GM12878 (cell line): ENCODE measurements around the gene CDCA7L. TPM values are rescaled to one million over a fixed set of nuclear protein-coding genes. Genes with fewer than 3 reads are reported as not detected.

Experiments
- CEBPB ChIP-seq, 2 experiments: fragments of 150-350 bp in 1 of 2; IDR thresholded peaks; 2 replicates each; pipeline ENCODE4 v1.6.1; 2012 to 2014; ENCODE audit warnings: low read depth in 2 of 2, low read length in 2 of 2, borderline replicate concordance in 1 of 2, inconsistent platforms in 1 of 2
- EED ChIP-seq: sonication (generic); IDR thresholded peaks from 2 replicates; pipeline ENCODE4 v1.6.1; 2016; ENCODE audit warnings: antibody characterized with exemption, low read depth
- FOXK2 ChIP-seq: fragments of 450-650 bp; IDR thresholded peaks from 2 replicates; pipeline ENCODE4 v1.6.1; 2017; ENCODE audit warnings: mild to moderate bottlenecking, moderate library complexity
- IKZF2 ChIP-seq, 2 experiments: fragments of 450-650 bp; IDR thresholded peaks; 2 replicates each; pipeline ENCODE4 v1.6.1; 2017; ENCODE audit warnings: mild to moderate bottlenecking in 2 of 2, moderate library complexity in 2 of 2
- JUNB ChIP-seq: IDR thresholded peaks from 2 replicates; pipeline ENCODE4 v1.6.1; 2016; ENCODE audit warnings: antibody characterized with exemption, mild to moderate bottlenecking
- RUNX3 ChIP-seq: IDR thresholded peaks from 2 replicates; pipeline ENCODE4 v1.6.1; 2012; ENCODE audit warnings: low read length, inconsistent platforms
- polyA plus RNA-seq, 11 experiments: library from polyadenylated mRNA; depleted of rRNA in 4 of 11; unstranded in 6 of 11; stranded (reverse) in 5 of 11; fragments of >200 nt; fragmentation: Nextera tagmentation in 4 of 11; fragmentation: Illumina TruSeq in 1 of 11; extraction: Ambion mirVana in 4 of 11; extraction: Trizol in 1 of 11; gene quantifications; 1 replicate in 1 of 11; 2 replicates in 10 of 11; pipeline versions ENCODE4 v1.2.1 to v1.2.3, GENCODE V29; 2011 to 2016; ENCODE audit warnings: inconsistent platforms in 2 of 11, missing spikeins in 2 of 11, low read depth in 1 of 11
- total RNA-seq, 4 experiments: library from RNA; depleted of rRNA in 3 of 4; stranded (reverse); fragments of >200 nt in 3 of 4; fragmentation: Illumina TruSeq in 1 of 4; extraction: Trizol in 1 of 4; gene quantifications; 2 replicates each; pipeline versions ENCODE4 v1.2.1 to v1.2.3, GENCODE V29; 2013 to 2021
- TF ChIP-seq, protein P1 (sequence below): fragments of 450-650 bp; formaldehyde crosslinking; IDR thresholded peaks from 2 replicates; pipeline ENCODE4 v1.4.0; 2020; ENCODE audit warnings: mild to moderate bottlenecking, moderate library complexity
- TF ChIP-seq, protein P2 (sequence below): fragments of 450-650 bp; IDR thresholded peaks from 2 replicates; pipeline ENCODE4 v1.6.1; 2017; ENCODE audit warnings: mild to moderate bottlenecking, moderate library complexity
- TF ChIP-seq, protein P3 (sequence below): fragments of 450-650 bp; conservative IDR thresholded peaks from 2 replicates; pipeline ENCODE4 v1.6.1; 2017; ENCODE audit warnings: mild to moderate bottlenecking, moderate library complexity
- TF ChIP-seq, protein P4 (sequence below): fragments of 450-650 bp; formaldehyde crosslinking; IDR thresholded peaks from 2 replicates; pipeline ENCODE4 v1.5.0; 2022; ENCODE audit warnings: mild to moderate bottlenecking, missing genetic modification characterization
- TF ChIP-seq, protein P5 (sequence below): IDR thresholded peaks from 2 replicates; pipeline ENCODE4 v1.6.1; 2012; ENCODE audit warnings: mild to moderate bottlenecking, low read depth, low read length

Gene CDCA7L
- total and polyA plus RNA-seq, 10 of the 15 experiments (the other 5 are each of a cell fraction or from before 2014, with no cell fraction given) = 30.3 to 92.2 (median 68.5) TPM

DNA sequence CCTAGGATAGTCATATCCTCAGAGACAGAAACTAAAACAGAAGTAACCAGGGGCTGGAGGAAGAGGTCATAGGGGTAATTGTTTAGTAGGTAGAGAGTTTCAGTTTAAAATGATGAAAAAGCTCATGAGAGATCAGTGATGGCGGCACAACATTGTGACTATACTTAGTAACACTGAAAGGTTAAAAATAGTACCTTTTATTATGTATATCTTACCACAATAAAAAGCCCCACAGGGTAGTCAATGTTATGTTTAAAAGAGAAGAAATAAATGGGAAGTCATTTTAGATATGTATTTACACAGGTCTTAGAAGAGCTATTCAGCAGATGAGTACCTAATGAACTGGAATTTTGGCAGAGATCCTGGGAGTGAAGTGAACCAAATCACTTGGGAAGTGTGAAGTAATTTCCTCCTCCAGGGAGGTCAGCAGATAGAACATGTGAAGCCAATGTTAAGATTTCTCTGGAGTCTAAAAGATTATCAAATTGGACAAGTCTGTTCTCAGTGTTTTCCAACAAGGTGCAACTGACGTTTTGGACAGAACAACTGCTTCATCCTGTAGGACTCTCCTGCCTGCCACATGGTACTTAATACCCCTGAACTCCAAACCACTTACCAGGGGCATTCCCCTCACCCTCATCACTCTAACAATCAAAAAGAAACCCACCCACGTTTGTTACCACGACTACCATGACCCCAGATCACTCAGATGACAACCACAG lies 6.4 kb downstream of the CDCA7L start (continued):
- TF ChIP-seq, protein P1, sequence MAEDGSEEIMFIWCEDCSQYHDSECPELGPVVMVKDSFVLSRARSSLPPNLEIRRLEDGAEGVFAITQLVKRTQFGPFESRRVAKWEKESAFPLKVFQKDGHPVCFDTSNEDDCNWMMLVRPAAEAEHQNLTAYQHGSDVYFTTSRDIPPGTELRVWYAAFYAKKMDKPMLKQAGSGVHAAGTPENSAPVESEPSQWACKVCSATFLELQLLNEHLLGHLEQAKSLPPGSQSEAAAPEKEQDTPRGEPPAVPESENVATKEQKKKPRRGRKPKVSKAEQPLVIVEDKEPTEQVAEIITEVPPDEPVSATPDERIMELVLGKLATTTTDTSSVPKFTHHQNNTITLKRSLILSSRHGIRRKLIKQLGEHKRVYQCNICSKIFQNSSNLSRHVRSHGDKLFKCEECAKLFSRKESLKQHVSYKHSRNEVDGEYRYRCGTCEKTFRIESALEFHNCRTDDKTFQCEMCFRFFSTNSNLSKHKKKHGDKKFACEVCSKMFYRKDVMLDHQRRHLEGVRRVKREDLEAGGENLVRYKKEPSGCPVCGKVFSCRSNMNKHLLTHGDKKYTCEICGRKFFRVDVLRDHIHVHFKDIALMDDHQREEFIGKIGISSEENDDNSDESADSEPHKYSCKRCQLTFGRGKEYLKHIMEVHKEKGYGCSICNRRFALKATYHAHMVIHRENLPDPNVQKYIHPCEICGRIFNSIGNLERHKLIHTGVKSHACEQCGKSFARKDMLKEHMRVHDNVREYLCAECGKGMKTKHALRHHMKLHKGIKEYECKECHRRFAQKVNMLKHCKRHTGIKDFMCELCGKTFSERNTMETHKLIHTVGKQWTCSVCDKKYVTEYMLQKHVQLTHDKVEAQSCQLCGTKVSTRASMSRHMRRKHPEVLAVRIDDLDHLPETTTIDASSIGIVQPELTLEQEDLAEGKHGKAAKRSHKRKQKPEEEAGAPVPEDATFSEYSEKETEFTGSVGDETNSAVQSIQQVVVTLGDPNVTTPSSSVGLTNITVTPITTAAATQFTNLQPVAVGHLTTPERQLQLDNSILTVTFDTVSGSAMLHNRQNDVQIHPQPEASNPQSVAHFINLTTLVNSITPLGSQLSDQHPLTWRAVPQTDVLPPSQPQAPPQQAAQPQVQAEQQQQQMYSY (CRISPR knock-in tag) = 0 out of 2 replicates have a peak, but pooled peaks have one; percentile 24
- TF ChIP-seq, protein P2, sequence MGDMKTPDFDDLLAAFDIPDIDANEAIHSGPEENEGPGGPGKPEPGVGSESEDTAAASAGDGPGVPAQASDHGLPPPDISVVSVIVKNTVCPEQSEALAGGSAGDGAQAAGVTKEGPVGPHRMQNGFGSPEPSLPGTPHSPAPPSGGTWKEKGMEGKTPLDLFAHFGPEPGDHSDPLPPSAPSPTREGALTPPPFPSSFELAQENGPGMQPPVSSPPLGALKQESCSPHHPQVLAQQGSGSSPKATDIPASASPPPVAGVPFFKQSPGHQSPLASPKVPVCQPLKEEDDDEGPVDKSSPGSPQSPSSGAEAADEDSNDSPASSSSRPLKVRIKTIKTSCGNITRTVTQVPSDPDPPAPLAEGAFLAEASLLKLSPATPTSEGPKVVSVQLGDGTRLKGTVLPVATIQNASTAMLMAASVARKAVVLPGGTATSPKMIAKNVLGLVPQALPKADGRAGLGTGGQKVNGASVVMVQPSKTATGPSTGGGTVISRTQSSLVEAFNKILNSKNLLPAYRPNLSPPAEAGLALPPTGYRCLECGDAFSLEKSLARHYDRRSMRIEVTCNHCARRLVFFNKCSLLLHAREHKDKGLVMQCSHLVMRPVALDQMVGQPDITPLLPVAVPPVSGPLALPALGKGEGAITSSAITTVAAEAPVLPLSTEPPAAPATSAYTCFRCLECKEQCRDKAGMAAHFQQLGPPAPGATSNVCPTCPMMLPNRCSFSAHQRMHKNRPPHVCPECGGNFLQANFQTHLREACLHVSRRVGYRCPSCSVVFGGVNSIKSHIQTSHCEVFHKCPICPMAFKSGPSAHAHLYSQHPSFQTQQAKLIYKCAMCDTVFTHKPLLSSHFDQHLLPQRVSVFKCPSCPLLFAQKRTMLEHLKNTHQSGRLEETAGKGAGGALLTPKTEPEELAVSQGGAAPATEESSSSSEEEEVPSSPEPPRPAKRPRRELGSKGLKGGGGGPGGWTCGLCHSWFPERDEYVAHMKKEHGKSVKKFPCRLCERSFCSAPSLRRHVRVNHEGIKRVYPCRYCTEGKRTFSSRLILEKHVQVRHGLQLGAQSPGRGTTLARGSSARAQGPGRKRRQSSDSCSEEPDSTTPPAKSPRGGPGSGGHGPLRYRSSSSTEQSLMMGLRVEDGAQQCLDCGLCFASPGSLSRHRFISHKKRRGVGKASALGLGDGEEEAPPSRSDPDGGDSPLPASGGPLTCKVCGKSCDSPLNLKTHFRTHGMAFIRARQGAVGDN = no peak
- TF ChIP-seq, protein P3, sequence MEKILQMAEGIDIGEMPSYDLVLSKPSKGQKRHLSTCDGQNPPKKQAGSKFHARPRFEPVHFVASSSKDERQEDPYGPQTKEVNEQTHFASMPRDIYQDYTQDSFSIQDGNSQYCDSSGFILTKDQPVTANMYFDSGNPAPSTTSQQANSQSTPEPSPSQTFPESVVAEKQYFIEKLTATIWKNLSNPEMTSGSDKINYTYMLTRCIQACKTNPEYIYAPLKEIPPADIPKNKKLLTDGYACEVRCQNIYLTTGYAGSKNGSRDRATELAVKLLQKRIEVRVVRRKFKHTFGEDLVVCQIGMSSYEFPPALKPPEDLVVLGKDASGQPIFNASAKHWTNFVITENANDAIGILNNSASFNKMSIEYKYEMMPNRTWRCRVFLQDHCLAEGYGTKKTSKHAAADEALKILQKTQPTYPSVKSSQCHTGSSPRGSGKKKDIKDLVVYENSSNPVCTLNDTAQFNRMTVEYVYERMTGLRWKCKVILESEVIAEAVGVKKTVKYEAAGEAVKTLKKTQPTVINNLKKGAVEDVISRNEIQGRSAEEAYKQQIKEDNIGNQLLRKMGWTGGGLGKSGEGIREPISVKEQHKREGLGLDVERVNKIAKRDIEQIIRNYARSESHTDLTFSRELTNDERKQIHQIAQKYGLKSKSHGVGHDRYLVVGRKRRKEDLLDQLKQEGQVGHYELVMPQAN = 0 out of 2 replicates have a peak, but pooled peaks have one; percentile 21
- TF ChIP-seq, protein P4, sequence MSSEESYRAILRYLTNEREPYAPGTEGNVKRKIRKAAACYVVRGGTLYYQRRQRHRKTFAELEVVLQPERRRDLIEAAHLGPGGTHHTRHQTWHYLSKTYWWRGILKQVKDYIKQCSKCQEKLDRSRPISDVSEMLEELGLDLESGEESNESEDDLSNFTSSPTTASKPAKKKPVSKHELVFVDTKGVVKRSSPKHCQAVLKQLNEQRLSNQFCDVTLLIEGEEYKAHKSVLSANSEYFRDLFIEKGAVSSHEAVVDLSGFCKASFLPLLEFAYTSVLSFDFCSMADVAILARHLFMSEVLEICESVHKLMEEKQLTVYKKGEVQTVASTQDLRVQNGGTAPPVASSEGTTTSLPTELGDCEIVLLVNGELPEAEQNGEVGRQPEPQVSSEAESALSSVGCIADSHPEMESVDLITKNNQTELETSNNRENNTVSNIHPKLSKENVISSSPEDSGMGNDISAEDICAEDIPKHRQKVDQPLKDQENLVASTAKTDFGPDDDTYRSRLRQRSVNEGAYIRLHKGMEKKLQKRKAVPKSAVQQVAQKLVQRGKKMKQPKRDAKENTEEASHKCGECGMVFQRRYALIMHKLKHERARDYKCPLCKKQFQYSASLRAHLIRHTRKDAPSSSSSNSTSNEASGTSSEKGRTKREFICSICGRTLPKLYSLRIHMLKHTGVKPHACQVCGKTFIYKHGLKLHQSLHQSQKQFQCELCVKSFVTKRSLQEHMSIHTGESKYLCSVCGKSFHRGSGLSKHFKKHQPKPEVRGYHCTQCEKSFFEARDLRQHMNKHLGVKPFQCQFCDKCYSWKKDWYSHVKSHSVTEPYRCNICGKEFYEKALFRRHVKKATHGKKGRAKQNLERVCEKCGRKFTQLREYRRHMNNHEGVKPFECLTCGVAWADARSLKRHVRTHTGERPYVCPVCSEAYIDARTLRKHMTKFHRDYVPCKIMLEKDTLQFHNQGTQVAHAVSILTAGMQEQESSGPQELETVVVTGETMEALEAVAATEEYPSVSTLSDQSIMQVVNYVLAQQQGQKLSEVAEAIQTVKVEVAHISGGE (CRISPR knock-in tag) = no peak
- peak; percentile 92 for TF ChIP-seq EED
- peak; percentile 98 for TF ChIP-seq RUNX3
- no peak for TF ChIP-seq FOXK2
- peak in 1 of 2 experiments; percentile 99; a peak in 1 of 4 replicates for TF ChIP-seq CEBPB (IDR thresholded peaks at IDR 0.05; ENCODE audit: borderline replicate concordance in 1 of 2, low read depth in 2 of 2, low read length in 2 of 2)
- TF ChIP-seq, protein P5, sequence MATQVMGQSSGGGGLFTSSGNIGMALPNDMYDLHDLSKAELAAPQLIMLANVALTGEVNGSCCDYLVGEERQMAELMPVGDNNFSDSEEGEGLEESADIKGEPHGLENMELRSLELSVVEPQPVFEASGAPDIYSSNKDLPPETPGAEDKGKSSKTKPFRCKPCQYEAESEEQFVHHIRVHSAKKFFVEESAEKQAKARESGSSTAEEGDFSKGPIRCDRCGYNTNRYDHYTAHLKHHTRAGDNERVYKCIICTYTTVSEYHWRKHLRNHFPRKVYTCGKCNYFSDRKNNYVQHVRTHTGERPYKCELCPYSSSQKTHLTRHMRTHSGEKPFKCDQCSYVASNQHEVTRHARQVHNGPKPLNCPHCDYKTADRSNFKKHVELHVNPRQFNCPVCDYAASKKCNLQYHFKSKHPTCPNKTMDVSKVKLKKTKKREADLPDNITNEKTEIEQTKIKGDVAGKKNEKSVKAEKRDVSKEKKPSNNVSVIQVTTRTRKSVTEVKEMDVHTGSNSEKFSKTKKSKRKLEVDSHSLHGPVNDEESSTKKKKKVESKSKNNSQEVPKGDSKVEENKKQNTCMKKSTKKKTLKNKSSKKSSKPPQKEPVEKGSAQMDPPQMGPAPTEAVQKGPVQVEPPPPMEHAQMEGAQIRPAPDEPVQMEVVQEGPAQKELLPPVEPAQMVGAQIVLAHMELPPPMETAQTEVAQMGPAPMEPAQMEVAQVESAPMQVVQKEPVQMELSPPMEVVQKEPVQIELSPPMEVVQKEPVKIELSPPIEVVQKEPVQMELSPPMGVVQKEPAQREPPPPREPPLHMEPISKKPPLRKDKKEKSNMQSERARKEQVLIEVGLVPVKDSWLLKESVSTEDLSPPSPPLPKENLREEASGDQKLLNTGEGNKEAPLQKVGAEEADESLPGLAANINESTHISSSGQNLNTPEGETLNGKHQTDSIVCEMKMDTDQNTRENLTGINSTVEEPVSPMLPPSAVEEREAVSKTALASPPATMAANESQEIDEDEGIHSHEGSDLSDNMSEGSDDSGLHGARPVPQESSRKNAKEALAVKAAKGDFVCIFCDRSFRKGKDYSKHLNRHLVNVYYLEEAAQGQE = peak; percentile 33; the same call in 1 of the 2 replicates
- TF ChIP-seq IKZF2 (IDR thresholded peaks at IDR 0.05) = peak; percentile 80 to 90
- TF ChIP-seq JUNB = peak; percentile 98
